GM18858 (cell line): ENCODE data around the gene SPCS1.
"Not testable (repeated sequence)": the region's sequence is repeated elsewhere in the genome, so short reads cannot be mapped to it uniquely, and the experiment has no call there.

Experiments
- ATAC-seq: cut with Tn5 transposase; IDR thresholded peaks from one replicate; pipeline ENCODE4 v1.9.1; 2021; ENCODE audit not compliant: unreplicated experiment

Gene SPCS1

DNA sequence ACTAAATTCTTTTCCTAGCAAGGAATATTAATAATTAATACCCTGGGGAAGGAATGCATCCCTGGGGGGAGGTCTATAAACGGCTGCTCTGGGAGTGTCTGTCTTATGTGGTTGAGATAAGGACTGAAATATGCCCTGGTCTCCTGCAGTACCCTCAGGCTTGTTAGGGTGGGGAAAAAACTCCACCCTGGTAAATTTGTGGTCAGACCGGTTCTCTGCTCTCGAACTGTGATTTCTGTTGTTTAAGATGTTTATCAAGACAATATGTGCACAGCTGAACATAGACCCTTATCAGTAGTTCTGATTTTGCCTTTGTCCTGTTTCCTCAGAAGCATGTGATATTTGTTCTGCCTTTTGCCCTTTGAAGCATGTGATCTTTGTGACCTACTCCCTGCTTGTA is 22.8 kb downstream of the SPCS1 start:
- ATAC-seq = not testable (repeated sequence)

DNA sequence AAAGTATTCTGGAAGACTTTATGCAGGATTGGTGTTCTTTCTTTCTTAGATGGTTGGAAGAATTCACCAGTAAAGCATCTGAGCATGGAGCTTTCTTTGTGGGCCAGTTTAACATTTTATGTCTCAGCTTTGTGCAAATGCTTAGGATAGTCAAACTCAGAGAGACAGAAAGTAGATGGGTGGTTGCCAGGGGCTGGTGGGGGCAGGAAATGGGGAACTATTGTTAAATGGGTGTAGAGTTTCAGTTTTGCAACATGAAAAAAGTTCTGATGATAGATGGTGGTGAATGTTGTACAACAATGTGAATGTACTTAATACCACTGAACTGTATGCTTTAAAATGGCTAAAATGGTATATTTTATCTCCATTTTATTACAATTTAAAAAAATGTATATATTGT is 24.8 kb downstream of the SPCS1 start:
- no peak for ATAC-seq

DNA sequence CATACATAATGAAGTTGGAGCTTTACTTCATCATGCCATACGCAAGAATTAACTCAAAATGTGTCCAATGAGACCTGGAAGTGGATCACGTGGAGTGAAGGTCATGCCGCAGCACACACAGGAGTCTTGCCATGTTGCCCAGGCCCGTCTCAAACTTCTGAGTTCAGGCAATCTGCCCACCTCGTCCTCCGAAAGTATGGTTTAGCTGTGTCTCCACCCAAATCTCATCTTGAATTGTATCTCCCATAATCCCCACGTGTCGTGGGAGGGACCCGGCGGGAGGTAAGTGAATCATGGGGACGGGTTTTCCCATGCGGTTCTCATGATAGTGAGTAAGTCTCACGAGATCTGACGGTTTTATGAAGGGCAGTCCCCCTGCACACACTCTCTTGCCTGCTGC is 25.7 kb downstream of the SPCS1 start:
- no peak for ATAC-seq

DNA sequence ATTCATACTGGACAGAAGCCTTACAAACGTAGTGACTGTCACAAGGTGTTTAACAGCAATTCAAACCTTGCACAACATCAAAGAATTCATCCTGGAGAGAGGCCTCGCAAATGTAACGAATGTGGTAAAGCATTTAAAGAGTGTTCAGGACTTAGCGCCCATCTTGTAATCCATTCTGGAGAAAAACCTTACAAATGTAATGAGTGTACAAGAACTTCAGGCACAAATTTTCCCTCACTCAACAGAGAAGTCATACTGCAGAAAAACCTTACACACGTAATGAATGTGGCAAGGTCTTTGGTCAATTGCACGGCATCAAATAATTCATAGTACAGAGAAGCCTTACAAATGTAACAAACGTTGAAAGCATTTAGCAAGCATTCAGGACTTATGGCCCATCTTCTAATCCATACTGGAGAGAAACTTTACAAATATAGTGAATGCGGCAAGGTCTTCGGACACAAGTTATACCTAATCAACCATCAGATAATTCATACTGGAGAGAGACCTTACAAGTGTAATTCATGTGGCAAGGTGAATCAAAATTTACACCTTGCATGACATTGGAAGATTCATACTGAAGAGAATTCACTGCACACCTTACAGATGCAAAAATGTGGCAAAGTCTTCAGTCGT is 27.5 kb downstream of the SPCS1 start:
- ATAC-seq = no peak

DNA sequence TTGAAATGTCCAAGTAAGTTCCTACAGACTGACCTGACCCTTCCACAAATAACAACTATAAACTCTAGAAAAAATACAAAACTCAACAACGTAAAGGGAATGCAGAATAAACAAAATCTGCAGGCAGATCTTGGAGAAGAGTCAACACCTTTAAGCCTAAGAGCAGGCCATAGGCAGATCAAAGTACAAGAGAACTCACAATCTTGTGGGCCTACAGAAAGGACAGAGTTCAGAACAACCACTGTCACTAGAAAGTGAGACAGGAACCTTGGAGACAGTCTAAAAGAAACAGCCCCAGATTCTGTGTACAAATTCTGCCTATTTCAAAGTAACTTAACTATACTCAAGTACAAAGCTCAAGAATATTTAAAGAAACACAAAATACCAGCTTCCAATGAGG is 33.8 kb downstream of the SPCS1 start:
- no peak for ATAC-seq

DNA sequence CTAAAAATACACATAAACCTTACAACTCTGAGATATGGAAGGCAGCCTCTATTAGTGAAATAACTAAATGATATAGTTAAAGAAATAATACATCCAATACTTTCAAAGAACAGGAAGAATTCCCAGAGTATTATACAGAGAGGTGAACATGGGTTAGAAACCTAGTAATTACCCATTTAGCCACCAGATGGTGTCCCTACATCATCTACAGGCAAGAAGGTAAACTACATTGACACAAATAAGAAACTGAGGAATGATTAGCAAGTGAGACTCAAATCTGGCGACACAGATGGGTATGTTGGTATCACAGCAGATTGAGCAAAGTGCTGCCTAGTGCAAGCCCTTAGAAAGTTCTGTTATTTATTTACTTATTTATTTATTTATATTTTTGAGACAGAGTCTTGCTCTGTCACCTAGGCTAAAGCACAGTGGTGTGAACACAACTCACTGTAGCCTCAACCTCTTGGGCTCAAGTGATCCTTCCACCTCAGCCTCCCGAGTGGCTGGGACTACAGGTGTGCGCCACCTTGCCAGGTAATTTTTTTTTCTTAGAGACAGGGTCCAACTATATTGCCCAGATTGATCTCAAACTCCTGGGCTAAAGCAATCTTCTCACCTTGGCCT is 36.6 kb downstream of the SPCS1 start:
- no peak for ATAC-seq

DNA sequence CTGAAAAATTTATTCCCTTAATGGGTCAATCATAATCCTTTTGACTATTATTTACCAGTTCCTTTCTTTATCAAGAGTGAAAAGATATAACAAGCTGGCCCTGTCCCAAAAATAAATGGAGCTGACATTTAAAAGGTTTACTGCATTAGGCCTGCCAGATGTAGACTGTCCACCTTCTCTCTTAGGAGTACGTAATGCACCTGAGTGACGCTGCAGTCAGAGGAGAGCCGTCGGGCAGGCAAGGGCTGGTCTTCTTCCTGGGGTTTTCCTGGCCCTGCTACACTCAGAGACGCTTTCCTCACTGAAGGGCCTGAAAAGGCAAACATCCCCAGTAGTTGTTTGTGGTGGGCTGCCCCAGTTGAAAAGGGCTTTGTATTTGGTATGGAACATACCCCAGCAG is 37.2 kb downstream of the SPCS1 start:
- ATAC-seq = no peak

DNA sequence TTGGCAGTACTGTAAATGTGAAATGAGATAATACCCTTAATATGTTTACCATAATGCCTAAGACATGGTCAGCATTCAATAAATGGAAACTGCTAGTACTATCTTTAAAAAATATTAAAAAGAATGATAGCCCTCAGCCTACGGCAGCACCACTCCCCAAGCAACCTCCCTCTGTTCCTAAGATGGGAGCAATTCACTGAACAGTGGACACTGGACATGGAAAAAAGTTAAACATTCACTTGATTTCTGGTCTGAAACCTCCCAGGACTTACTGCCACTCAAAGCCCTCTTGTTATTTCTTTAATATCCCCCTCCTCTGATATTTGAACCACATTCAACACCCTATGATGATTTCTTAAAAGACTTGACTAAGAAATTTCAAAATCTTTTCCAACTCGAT is 37.8 kb downstream of the SPCS1 start:
- ATAC-seq = no peak

DNA sequence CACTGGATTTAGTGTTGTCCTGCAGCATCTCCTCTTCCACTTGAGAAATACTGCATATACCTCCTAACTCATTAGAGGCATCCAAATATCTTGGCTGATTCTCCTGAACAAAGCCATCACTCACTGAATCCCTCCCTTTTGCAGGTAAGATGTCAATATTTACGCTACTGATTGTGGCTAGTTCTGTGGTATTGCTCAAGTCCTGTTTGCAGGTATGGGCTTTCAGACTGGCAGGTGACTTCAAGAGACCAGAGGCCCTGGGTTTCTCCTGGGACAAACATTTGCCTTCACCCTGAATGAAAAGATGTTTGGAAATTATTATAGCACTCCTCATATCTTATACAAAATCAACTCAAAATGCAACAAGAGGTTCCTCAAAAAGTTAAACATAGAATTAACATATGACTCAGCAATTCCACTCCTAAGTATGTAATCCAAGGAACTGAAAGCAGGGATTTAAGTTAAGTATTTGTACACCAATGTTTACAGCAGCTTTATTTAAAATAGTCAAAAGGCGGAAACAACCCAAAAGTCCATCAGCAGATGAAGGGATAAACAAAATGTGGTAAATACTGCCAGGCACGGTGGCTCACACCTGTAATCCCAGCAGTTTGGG is 46.2 kb downstream of the SPCS1 start:
- ATAC-seq = no peak

DNA sequence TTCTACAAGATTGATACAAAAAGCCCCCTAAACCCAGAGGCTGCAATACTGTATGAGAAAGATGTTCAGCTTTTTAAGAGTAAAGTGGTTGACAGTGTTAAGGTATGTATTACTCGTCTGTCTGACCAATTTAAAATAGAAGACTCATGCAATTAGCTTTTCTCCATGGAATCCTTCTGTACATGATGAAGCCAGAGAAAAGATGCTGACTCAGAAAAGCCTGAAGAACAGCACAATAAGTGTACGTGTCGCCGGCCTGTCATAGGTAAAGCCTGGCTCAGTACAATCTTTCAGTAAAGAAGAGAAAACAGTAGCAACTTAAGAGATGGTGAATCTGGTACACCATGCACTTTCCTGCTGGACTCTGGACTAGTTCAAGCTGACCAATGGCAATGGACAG is 48.5 kb downstream of the SPCS1 start:
- no peak for ATAC-seq

DNA sequence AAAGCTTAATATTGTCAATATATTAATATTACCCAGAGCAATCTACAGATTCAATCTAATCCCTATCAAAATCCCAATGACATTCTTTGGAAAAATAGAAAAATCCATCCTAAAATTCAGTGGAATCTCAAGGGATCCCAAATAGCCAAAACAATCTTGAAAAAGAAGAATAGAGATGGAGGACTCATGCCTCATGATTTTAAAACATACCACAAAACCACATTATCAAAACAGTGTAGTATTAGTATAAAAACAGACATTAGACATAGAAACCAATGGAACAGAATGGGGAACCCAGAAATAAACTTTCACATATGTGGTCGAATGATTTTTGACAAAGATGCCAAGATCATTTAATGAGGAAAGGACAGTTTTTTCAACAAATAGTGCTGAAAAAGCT is 50.2 kb downstream of the SPCS1 start:
- ATAC-seq = no peak
